ENCODE data around the gene SLC5A2. TPM values are rescaled to one million over a fixed set of nuclear protein-coding genes. Genes with fewer than 3 reads are reported as not detected.

Gene SLC5A2
- total and polyA plus RNA-seq, 2 donors (not counting 1 experiment from before 2014, with no cell fraction given) = not detected

DNA sequence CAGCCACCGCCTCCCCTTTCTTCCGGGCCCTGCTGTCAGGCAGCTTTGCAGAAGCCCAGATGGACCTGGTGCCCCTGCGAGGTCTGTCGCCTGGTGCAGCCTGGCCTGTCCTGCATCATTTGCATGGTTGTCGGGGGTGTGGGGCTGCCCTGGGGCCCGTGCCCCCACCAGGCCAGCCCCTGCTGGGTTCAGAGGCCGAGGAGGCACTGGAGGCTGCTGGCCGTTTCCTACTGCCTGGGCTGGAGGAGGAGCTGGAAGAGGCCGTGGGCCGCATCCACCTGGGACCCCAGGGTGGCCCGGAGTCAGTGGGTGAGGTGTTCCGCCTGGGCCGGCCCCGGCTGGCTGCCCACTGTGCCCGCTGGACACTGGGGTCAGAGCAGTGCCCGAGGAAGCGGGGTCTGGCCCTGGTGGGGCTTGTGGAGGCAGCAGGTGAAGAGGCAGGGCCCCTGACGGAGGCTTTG lies 16.5 kb upstream of the SLC5A2 start:
- Histone ChIP-seq H3K79me2 (ENCODE audit: control insufficient read depth, insufficient read depth, low read length) (peaks cover 3% of the 10 kb centered on the region), H3K27me3 (ENCODE audit: control insufficient read depth, insufficient read depth, low read length) (no peaks in the 10 kb centered on the region), H3K4me1 (ENCODE audit: control insufficient read depth, extremely low read depth, insufficient read depth, low read length) (peaks cover 6% of the 10 kb centered on the region), H3K4me3 (replicated peaks in 1 of 4; ENCODE audit: control extremely low read depth in 1 of 4, insufficient read depth in 1 of 4, low read depth in 3 of 4, low read length in 4 of 4) (no peak overlapping the region), H4K20me1 (ENCODE audit: control insufficient read depth, extremely low read depth, insufficient read depth, low read length) (no peaks in the 10 kb centered on the region), H2AFZ (ENCODE audit: low read length) (no peak overlapping the region), H3K36me3 (ENCODE audit: control insufficient read depth, insufficient read depth, low read length) (peaks cover 22% of the 10 kb centered on the region), H3K9me3 (ENCODE audit: control insufficient read depth, insufficient read depth, low read depth, low read length) (no peaks in the 10 kb centered on the region), H3K9ac (ENCODE audit: insufficient read depth, low read length) (no peak overlapping the region), H3K27ac (ENCODE audit: insufficient read depth, low read length) (no peak overlapping the region), H3K4me2 (ENCODE audit: extremely low read depth, insufficient read depth, low read length) (no peak overlapping the region)
- no peak for DNase-seq (ENCODE audit: low read depth in 2 of 2)
- no peak for TF ChIP-seq EZH2 (IDR thresholded peaks at IDR 0.05; ENCODE audit: low read length, missing control alignments)
- TF ChIP-seq, protein P1, sequence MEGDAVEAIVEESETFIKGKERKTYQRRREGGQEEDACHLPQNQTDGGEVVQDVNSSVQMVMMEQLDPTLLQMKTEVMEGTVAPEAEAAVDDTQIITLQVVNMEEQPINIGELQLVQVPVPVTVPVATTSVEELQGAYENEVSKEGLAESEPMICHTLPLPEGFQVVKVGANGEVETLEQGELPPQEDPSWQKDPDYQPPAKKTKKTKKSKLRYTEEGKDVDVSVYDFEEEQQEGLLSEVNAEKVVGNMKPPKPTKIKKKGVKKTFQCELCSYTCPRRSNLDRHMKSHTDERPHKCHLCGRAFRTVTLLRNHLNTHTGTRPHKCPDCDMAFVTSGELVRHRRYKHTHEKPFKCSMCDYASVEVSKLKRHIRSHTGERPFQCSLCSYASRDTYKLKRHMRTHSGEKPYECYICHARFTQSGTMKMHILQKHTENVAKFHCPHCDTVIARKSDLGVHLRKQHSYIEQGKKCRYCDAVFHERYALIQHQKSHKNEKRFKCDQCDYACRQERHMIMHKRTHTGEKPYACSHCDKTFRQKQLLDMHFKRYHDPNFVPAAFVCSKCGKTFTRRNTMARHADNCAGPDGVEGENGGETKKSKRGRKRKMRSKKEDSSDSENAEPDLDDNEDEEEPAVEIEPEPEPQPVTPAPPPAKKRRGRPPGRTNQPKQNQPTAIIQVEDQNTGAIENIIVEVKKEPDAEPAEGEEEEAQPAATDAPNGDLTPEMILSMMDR (conservative IDR thresholded peaks at IDR 0.05 in 1 of 2, IDR thresholded peaks at IDR 0.05 in 1 of 2; ENCODE audit: low read depth in 1 of 2, low read length in 2 of 2) = no peak

DNA sequence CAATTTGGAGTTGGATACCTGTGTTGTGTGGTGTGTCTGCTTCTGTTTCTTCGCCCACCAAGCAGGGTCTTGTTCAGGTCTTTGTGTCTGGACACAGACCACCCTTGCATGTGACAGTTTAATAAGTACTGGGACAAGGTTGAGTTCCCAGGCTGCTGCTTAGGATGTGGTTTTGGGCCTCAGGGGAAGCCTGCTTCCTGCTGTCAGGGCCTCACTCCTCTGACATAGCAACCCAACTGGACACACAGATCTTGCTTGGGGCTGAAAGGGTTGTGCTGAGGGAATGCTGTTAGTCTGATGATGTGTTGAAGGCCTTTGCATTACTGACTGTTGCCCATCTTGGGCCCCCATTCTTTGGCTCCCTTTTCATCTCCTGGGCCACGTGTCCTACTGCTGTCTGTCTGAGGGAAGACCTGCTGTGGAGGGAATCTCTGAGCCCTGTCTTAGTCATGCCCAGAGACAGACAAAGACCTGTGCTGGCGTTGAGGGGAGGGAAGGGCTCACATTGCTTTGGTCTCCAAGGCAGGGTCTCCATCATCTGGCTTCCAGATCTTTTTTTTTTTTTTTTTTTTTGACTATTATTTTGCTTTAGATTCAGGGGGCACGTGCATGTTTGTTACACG lies 15.7 kb upstream of the SLC5A2 start:
- no peaks in the 10 kb centered on the region for H3K27me3 ChIP-seq (ENCODE audit: control insufficient read depth, insufficient read depth, low read length)
- no peak overlapping the region for H2AFZ ChIP-seq (ENCODE audit: low read length)
- no peak overlapping the region for H3K4me3 ChIP-seq (replicated peaks in 1 of 4; ENCODE audit: control extremely low read depth in 1 of 4, insufficient read depth in 1 of 4, low read depth in 3 of 4, low read length in 4 of 4)
- H3K9me3 ChIP-seq (ENCODE audit: control insufficient read depth, insufficient read depth, low read depth, low read length) = no peaks in the 10 kb centered on the region
- H3K79me2 ChIP-seq (ENCODE audit: control insufficient read depth, insufficient read depth, low read length) = peaks cover 3% of the 10 kb centered on the region
- no peak for DNase-seq (ENCODE audit: low read depth in 2 of 2)
- TF ChIP-seq, protein P1 (conservative IDR thresholded peaks at IDR 0.05 in 1 of 2, IDR thresholded peaks at IDR 0.05 in 1 of 2; ENCODE audit: low read depth in 1 of 2, low read length in 2 of 2) = no peak
- TF ChIP-seq EZH2 (IDR thresholded peaks at IDR 0.05; ENCODE audit: low read length, missing control alignments) = no peak
- H4K20me1 ChIP-seq (ENCODE audit: control insufficient read depth, extremely low read depth, insufficient read depth, low read length) = no peaks in the 10 kb centered on the region
- H3K4me2 ChIP-seq (ENCODE audit: extremely low read depth, insufficient read depth, low read length) = no peak overlapping the region
- no peak overlapping the region for H3K27ac ChIP-seq (ENCODE audit: insufficient read depth, low read length)
- peaks cover 17% of the 10 kb centered on the region for H3K36me3 ChIP-seq (ENCODE audit: control insufficient read depth, insufficient read depth, low read length)
- H3K4me1 ChIP-seq (ENCODE audit: control insufficient read depth, extremely low read depth, insufficient read depth, low read length) = peaks cover 6% of the 10 kb centered on the region
- no peak overlapping the region for H3K9ac ChIP-seq (ENCODE audit: insufficient read depth, low read length)

DNA sequence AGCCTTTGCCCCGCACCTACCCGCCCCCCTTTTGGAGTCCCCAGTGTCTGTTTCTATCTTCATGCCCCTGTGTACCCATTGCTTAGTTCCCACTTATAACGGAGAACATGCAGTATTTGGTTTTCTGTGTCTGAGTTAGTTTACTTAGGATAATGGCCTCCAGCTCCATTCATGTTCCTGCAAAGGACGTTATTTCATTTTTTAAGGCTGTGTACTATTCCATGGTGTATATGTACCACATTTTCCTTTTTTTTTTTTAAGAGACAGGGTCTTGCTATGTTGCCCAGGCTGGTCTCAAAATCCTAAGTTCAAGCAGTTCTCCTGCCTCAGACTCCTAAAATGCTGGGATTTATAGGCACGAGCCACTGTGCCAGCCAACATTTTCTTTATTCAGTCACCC lies 15.1 kb upstream of the SLC5A2 start:
- DNase-seq (ENCODE audit: low read depth in 2 of 2) = no peak
- TF ChIP-seq, protein P1 (conservative IDR thresholded peaks at IDR 0.05 in 1 of 2, IDR thresholded peaks at IDR 0.05 in 1 of 2; ENCODE audit: low read depth in 1 of 2, low read length in 2 of 2) = no peak
- TF ChIP-seq EZH2 (IDR thresholded peaks at IDR 0.05; ENCODE audit: low read length, missing control alignments) = no peak
- H3K36me3 ChIP-seq (ENCODE audit: control insufficient read depth, insufficient read depth, low read length) = peaks cover 17% of the 10 kb centered on the region

More for the DNA sequence above, 15.1 kb upstream of the SLC5A2 start:
- Histone ChIP-seq H2AFZ (ENCODE audit: low read length) (no peak overlapping the region), H3K4me1 (ENCODE audit: control insufficient read depth, extremely low read depth, insufficient read depth, low read length) (peaks cover 6% of the 10 kb centered on the region), H3K27me3 (ENCODE audit: control insufficient read depth, insufficient read depth, low read length) (no peaks in the 10 kb centered on the region), H3K4me3 (replicated peaks in 1 of 4; ENCODE audit: control extremely low read depth in 1 of 4, insufficient read depth in 1 of 4, low read depth in 3 of 4, low read length in 4 of 4) (no peak overlapping the region), H4K20me1 (ENCODE audit: control insufficient read depth, extremely low read depth, insufficient read depth, low read length) (no peaks in the 10 kb centered on the region), H3K9me3 (ENCODE audit: control insufficient read depth, insufficient read depth, low read depth, low read length) (no peaks in the 10 kb centered on the region), H3K9ac (ENCODE audit: insufficient read depth, low read length) (no peak overlapping the region), H3K4me2 (ENCODE audit: extremely low read depth, insufficient read depth, low read length) (no peak overlapping the region), H3K27ac (ENCODE audit: insufficient read depth, low read length) (no peak overlapping the region), H3K79me2 (ENCODE audit: control insufficient read depth, insufficient read depth, low read length) (peaks cover 4% of the 10 kb centered on the region)
